ENCODE measurements around the gene SNAPC3. TPM values are rescaled to one million over a fixed set of nuclear protein-coding genes. Genes with fewer than 3 reads are reported as not detected.

SNAPC3 gene
- total RNA-seq, 1 experiment from 2014 or later, result 26.1 TPM

- TF ChIP-seq ZBTB33 (IDR thresholded peaks at IDR 0.05; ENCODE audit: extremely low read depth, insufficient replicate concordance, low read length), result no peak
- TF ChIP-seq TCF7L2 (IDR thresholded peaks at IDR 0.05; ENCODE audit: borderline replicate concordance, extremely low read depth, insufficient read depth, insufficient read length), result no peak
- TF ChIP-seq REST (IDR thresholded peaks at IDR 0.05; ENCODE audit: low read depth), result no peak
- TF ChIP-seq RAD21 (IDR thresholded peaks at IDR 0.05; ENCODE audit: low read depth), result no peak
These were observed 48.8 kb upstream of the SNAPC3 start (continued) for GRCh38 chr9:15373881-15374280.

GRCh38 chr9:15374310-15374709 lies 48.4 kb upstream of the SNAPC3 start:
- Histone ChIP-seq H2AFZ (ENCODE audit: low read depth, low read length, poor library complexity, severe bottlenecking) (no peak overlapping the region), H4K20me1 (ENCODE audit: insufficient read depth) (no peaks in the 10 kb centered on the region), H3K9me2 (ENCODE audit: insufficient read depth) (no peaks in the 10 kb centered on the region), H3K27me3 (ENCODE audit: insufficient read depth, low read length) (no peaks in the 10 kb centered on the region), H3K27ac (ENCODE audit: low read depth, low read length) (no peak overlapping the region), H3K4me2 (ENCODE audit: low read length) (no peak overlapping the region), H3K4me3 (replicated peaks in 1 of 2; ENCODE audit: low read depth in 1 of 2, low read length in 2 of 2) (no peak overlapping the region), H3K4me1 (ENCODE audit: control insufficient read depth in 1 of 2, insufficient read depth in 2 of 2, low read length in 2 of 2) (no peaks in the 10 kb centered on the region), H3K9me3 (ENCODE audit: control insufficient read depth in 1 of 2, insufficient read depth in 1 of 2, low read depth in 1 of 2, low read length in 2 of 2) (no peaks in the 10 kb centered on the region), H3K9ac (ENCODE audit: low read length) (no peak overlapping the region), H3K36me3 (ENCODE audit: control insufficient read depth in 1 of 2, insufficient read depth in 2 of 2, low read length in 2 of 2) (no peaks in the 10 kb centered on the region), H3K79me2 (ENCODE audit: insufficient read depth, low read length) (no peaks in the 10 kb centered on the region)
- TF ChIP-seq POLR2AphosphoS5 (IDR thresholded peaks at IDR 0.05; ENCODE audit: low read depth, low read length) (no peak), MAX (IDR thresholded peaks at IDR 0.05) (no peak), FOSL1 (IDR thresholded peaks at IDR 0.05; ENCODE audit: low read depth) (no peak), POLR2A (IDR thresholded peaks at IDR 0.05; ENCODE audit: borderline replicate concordance, extremely low read depth, insufficient read depth, insufficient read length) (no peak), SRF (IDR thresholded peaks at IDR 0.05; ENCODE audit: low read depth) (no peak), JUND (IDR thresholded peaks at IDR 0.05) (no peak), SP1 (IDR thresholded peaks at IDR 0.05; ENCODE audit: low read depth) (no peak), ZFX (IDR thresholded peaks at IDR 0.05) (no peak), CBX3 (IDR thresholded peaks at IDR 0.05; ENCODE audit: low read depth) (no peak), ZNF274 (IDR thresholded peaks at IDR 0.05; ENCODE audit: low read depth, low read length) (no peak), RAD21 (IDR thresholded peaks at IDR 0.05; ENCODE audit: low read depth) (no peak)
- intact Hi-C loops (cut with micrococcal nuclease), result no loop called here
- DNase-seq (ENCODE audit: low read depth, low spot score), result no peak
- RAD21 ChIA-PET (ENCODE audit: low non-redundant PET in 1 of 2, low total read pairs in 2 of 2, uncharacterized antibody in 2 of 2, unreplicated experiment in 2 of 2), result no interaction called here
- CTCF ChIA-PET, result no interaction called here
- no peak for ATAC-seq
- POLR2A ChIA-PET, result no interaction called here
- no TSS peak for BruUV-seq (replicated peaks)
